Spleen (tissue), 11 donors: ENCODE results near the gene FSIP2. TPM values are rescaled to one million over a fixed set of nuclear protein-coding genes. Genes with fewer than 3 reads are reported as not detected.

ENCODE experiments used
- DNase-seq: peaks from one replicate; pipeline ENCODE4 v3.0.0-alpha.2; 2020
- H3K27ac ChIP-seq, 8 donors: fragments of 200-600 bp; sonication (generic) in 7 of 8; 1 replicate in 4 of 8; 2 replicates in 4 of 8; pipeline versions ENCODE4 v1.5.0 to v1.8.0; 2016 to 2021; ENCODE audit warnings: inconsistent platforms in 4 of 8, mild to moderate bottlenecking in 4 of 8, moderate library complexity in 1 of 8
- H3K27me3 ChIP-seq, 7 donors: fragments of 200-600 bp; sonication (generic) in 6 of 7; replicated peaks in 1 of 7; 1 replicate in 4 of 7; 2 replicates in 3 of 7; pipeline versions ENCODE4 v1.5.0 to v1.8.0; 2016 to 2021; ENCODE audit warnings: inconsistent platforms in 3 of 7, mild to moderate bottlenecking in 1 of 7
- H3K36me3 ChIP-seq, 6 donors: fragments of 200-600 bp; sonication (generic) in 5 of 6; 1 replicate in 4 of 6; 2 replicates in 2 of 6; pipeline versions ENCODE4 v1.5.0 to v1.8.0; 2016 to 2021; ENCODE audit warnings: inconsistent platforms in 2 of 6
- H3K4me1 ChIP-seq, 6 donors: fragments of 200-600 bp; sonication (generic) in 5 of 6; 1 replicate in 3 of 6; 2 replicates in 3 of 6; pipeline versions ENCODE4 v1.5.0 to v1.8.0; 2016 to 2021; ENCODE audit warnings: inconsistent platforms in 3 of 6
- H3K4me3 ChIP-seq, 8 donors: fragments of 200-600 bp; sonication (generic) in 7 of 8; 1 replicate in 4 of 8; 2 replicates in 4 of 8; pipeline versions ENCODE4 v1.5.0 to v1.8.0; 2016 to 2021; ENCODE audit warnings: inconsistent platforms in 4 of 8, mild to moderate bottlenecking in 4 of 8, moderate library complexity in 2 of 8
- H3K9me3 ChIP-seq, 8 donors: fragments of 200-600 bp; sonication (generic) in 7 of 8; 1 replicate in 4 of 8; 2 replicates in 4 of 8; pipeline versions ENCODE4 v1.5.0 to v1.8.0; 2016 to 2021; ENCODE audit warnings: inconsistent platforms in 4 of 8
- POLR2A ChIP-seq, 3 donors: fragments of 450-650 bp; IDR thresholded peaks; one replicate each; pipeline ENCODE4 v1.5.1; 2017; ENCODE audit warnings: antibody characterized with exemption in 3 of 3, mild to moderate bottlenecking in 1 of 3
- POLR2AphosphoS5 ChIP-seq, 3 donors: sonication (generic); formaldehyde crosslinking; IDR thresholded peaks; one replicate each; pipeline ENCODE4 v1.5.1; 2017; ENCODE audit warnings: antibody characterized with exemption in 3 of 3
- whole genome bisulfite sequencing, 5 donors: extraction: QIAGEN DNeasy Blood & Tissue Kit in 3 of 5; methylation state at CpG; one replicate each; pipeline versions ENCODE4 v1.1.5 to v1.1.7; 2013 to 2018; 5-methylcytosine and 5-hydroxymethylcytosine counted together
- intact Hi-C: fragments of 100-400 bp; cut with DNase I; formaldehyde crosslinking; loops from one replicate; pipeline ENCODE4 v1.15.0; 2023; ENCODE audit warnings: low total_unique reads
- polyA plus RNA-seq, 3 donors: library from polyadenylated mRNA; stranded (reverse); fragments of 200-250 nt; gene quantifications; one replicate each; pipeline ENCODE4 v1.2.1, GENCODE V29; 2013
- total RNA-seq, 7 donors: library from RNA; depleted of rRNA in 3 of 7; stranded (reverse); fragments of >200 nt in 3 of 7; fragmentation: NEBNext Ultra II Directional in 4 of 7; extraction: Animal tissue kit (Norgen Biotek cat#: 25700) in 4 of 7; gene quantifications; one replicate each; pipeline versions ENCODE4 v1.1.0 to v1.2.1, GENCODE V29; 2016 to 2021
- TF ChIP-seq, protein P1 (sequence below), 11 experiments: fragments of 200-600 bp in 7 of 11; fragments of 450-650 bp in 4 of 11; sonication (generic) in 4 of 11; IDR thresholded peaks in 8 of 11; conservative IDR thresholded peaks in 3 of 11; 1 replicate in 7 of 11; 2 replicates in 4 of 11; pipeline versions ENCODE4 v1.4.0 to v1.8.0; 2016 to 2021; ENCODE audit warnings: antibody characterized with exemption in 11 of 11, inconsistent platforms in 4 of 11, mild to moderate bottlenecking in 1 of 11
- donor health status: healthy with polysubstance abuse.
- donor health status: DM: no; HTN: no; CAD: no; lungs with moderate emphysema.
- donor health status: DM: no; HTN: no; CAD: no.
- donor health status: Bipolar disorder and iron deficiency.
- donor health status: healthy.
- donor health status: DM: no; HTN: no; CAD: no.
- donor health status: DM: yes; HTN: yes; CAD: no.

Gene FSIP2
- total and polyA plus RNA-seq, 10 donors = 0.03 to 2.6 (median 0.36) TPM

DNA sequence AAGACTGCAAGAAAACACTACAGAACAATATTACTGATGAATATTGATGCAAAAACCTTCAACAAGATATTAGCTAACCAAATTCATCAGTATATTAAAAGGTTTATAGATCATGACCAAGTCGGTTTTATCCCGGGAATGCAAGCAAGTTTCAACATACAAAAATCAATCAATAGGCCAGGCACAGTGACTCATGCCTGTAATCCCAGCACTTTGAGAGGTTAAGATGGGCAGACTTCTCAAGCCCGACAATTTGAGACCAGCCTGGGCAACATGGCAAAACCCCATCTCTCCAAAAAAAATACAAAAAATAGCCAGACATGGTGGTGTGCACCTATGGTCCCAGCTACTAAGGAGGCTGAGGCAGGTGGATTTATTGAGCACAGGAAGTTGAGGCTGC, 82.9 kb downstream of the FSIP2 start:
- intact Hi-C loops = no loop called here
- H3K4me3 ChIP-seq = no peak overlapping the region
- H3K9me3 ChIP-seq = peaks cover 0 to 65% (median 34%) of the 10 kb centered on the region in 8 donors
- TF ChIP-seq, protein P1, sequence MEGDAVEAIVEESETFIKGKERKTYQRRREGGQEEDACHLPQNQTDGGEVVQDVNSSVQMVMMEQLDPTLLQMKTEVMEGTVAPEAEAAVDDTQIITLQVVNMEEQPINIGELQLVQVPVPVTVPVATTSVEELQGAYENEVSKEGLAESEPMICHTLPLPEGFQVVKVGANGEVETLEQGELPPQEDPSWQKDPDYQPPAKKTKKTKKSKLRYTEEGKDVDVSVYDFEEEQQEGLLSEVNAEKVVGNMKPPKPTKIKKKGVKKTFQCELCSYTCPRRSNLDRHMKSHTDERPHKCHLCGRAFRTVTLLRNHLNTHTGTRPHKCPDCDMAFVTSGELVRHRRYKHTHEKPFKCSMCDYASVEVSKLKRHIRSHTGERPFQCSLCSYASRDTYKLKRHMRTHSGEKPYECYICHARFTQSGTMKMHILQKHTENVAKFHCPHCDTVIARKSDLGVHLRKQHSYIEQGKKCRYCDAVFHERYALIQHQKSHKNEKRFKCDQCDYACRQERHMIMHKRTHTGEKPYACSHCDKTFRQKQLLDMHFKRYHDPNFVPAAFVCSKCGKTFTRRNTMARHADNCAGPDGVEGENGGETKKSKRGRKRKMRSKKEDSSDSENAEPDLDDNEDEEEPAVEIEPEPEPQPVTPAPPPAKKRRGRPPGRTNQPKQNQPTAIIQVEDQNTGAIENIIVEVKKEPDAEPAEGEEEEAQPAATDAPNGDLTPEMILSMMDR (IDR thresholded peaks at IDR 0.05 in 8 of 11, conservative IDR thresholded peaks at IDR 0.05 in 3 of 11) = no peak
- no peak for TF ChIP-seq POLR2A (IDR thresholded peaks at IDR 0.05)
- no peak for TF ChIP-seq POLR2AphosphoS5 (IDR thresholded peaks at IDR 0.05)
- H3K27ac ChIP-seq = no peak overlapping the region
- no peaks in the 10 kb centered on the region for H3K27me3 ChIP-seq
- H3K36me3 ChIP-seq = no peaks in the 10 kb centered on the region
- no peaks in the 10 kb centered on the region for H3K4me1 ChIP-seq
- no peak for DNase-seq
- 85 to 98% (median 93%) methylated on average over 3 of the region's 3 CpGs for WGBS, 5 donors

DNA sequence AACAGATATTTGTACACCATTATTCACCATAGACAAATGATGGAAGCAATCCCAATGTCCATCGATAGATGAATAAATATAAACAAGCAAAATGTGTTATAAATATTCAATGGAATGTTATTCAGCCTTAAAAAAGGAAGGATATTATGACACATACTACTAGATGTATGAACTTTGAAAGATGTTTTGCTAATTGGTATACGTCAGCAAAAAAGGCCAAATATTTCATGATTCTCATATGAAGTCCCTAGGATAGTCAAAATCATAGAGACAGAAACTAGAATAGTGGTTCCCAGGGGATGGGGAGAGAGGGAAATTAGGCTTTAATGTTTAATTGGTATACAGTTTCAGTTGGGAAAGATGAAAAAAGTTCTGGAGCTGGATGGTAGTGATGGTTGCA, 85.2 kb downstream of the FSIP2 start:
- 88 to 97% (median 93%) methylated on average over 2 of the region's 2 CpGs for WGBS, 5 donors
- peaks cover 0 to 42% (median 14%) of the 10 kb centered on the region in 8 donors for H3K9me3 ChIP-seq
- TF ChIP-seq POLR2AphosphoS5 (IDR thresholded peaks at IDR 0.05) = no peak
- TF ChIP-seq POLR2A (IDR thresholded peaks at IDR 0.05) = no peak
- TF ChIP-seq, protein P1 (IDR thresholded peaks at IDR 0.05 in 8 of 11, conservative IDR thresholded peaks at IDR 0.05 in 3 of 11) = no peak
- H3K4me1 ChIP-seq = no peaks in the 10 kb centered on the region
- no peaks in the 10 kb centered on the region for H3K27me3 ChIP-seq
- no peak overlapping the region for H3K4me3 ChIP-seq
- no peaks in the 10 kb centered on the region for H3K36me3 ChIP-seq
- DNase-seq = no peak
- H3K27ac ChIP-seq = no peak overlapping the region
- intact Hi-C loops = no loop called here

DNA sequence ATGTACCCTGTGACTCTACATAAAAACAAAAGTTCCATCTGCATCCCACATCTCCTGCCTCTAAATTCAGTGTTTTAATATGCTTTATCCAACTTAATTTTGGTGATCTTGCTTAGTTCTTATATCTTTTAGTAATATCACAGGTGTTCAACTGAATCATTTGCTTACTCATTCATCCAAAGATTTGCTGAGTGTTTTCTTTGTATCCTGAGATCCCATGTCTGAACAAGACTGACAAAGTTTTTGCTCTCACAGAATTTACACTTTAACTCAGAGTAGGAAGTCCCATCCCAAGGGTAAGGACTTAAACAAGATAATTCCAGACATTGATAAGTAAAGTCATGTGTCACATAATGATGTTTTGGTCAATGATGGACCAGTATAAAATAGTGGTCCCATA, 87.0 kb downstream of the FSIP2 start:
- TF ChIP-seq, protein P1 (IDR thresholded peaks at IDR 0.05 in 8 of 11, conservative IDR thresholded peaks at IDR 0.05 in 3 of 11) = no peak
- TF ChIP-seq POLR2AphosphoS5 (IDR thresholded peaks at IDR 0.05) (no peak), POLR2A (IDR thresholded peaks at IDR 0.05) (no peak)
- intact Hi-C loops = no loop called here
- no peaks in the 10 kb centered on the region for H3K4me1 ChIP-seq

DNA sequence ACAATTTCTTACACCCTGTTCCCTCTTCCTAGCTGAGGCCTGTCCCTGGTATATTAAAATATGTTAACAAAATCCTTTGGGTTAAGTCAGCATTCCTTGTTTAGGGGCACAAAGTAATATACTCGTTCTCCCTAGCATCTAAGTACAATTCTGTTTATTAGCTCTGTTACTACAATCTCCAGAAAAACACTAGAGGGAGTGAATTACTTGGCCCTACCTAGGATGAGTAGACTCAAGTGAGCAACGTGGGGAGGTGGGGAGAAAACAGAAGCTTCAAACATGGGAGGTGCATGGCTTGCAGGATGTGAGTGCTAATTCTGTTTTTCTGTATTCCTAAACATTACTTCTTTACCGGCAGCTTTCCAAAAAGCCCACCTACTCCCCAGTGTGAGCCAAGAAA, 89.7 kb downstream of the FSIP2 start:
- no peak for DNase-seq
- Histone ChIP-seq H3K4me3 (no peak overlapping the region), H3K9me3 (peaks cover 0 to 8% (median 1%) of the 10 kb centered on the region in 8 donors), H3K36me3 (no peaks in the 10 kb centered on the region), H3K27me3 (no peaks in the 10 kb centered on the region), H3K4me1 (no peaks in the 10 kb centered on the region), H3K27ac (no peak overlapping the region)
- WGBS, 5 donors = 57 to 73% (median 67%) methylated on average over 3 of the region's 3 CpGs
- no peak for TF ChIP-seq POLR2AphosphoS5 (IDR thresholded peaks at IDR 0.05)
- TF ChIP-seq, protein P1 (IDR thresholded peaks at IDR 0.05 in 8 of 11, conservative IDR thresholded peaks at IDR 0.05 in 3 of 11) = no peak
- no peak for TF ChIP-seq POLR2A (IDR thresholded peaks at IDR 0.05)
- intact Hi-C loops = no loop called here

More for the DNA sequence above, 87.0 kb downstream of the FSIP2 start:
- DNase-seq = no peak
- H3K4me3 ChIP-seq = no peak overlapping the region
- H3K36me3 ChIP-seq = no peaks in the 10 kb centered on the region
- no peaks in the 10 kb centered on the region for H3K27me3 ChIP-seq
- H3K27ac ChIP-seq = no peak overlapping the region
- H3K9me3 ChIP-seq = peaks cover 0 to 24% (median 0%) of the 10 kb centered on the region in 8 donors
